ENCODE measurements around the gene LDLRAD3. TPM values are rescaled to one million over a fixed set of nuclear protein-coding genes. Genes with fewer than 3 reads are reported as not detected.

Gene LDLRAD3
- polyA plus RNA-seq, 1 of the 3 experiments (the other 2 are of a cell fraction) = 10.6 TPM

DNA sequence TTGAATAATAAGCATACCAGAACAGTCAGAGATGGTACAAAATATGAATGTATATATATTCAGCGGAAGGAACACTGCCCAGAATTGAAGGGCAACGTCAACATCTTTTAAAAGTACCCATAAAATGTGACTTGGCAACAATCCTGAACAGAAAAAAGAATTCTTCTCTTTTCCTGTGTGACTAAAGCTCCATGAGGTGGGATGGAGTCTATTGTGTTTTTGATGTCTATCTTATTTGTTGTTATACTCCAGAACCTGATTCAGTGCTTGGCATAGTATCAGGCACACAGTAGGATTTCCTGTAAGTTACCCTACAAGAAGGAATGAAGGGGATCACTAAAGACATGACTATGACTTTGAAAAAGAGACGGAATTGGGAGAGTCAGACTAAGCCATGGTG, 10.3 kb downstream of the LDLRAD3 start:
- peaks cover 44% of the 10 kb centered on the region for H3K79me2 ChIP-seq (ENCODE audit: insufficient read depth)
- no peaks in the 10 kb centered on the region for H3F3A ChIP-seq (replicated peaks; ENCODE audit: insufficient read depth)
- no peak overlapping the region for H3K4me2 ChIP-seq
- ChIA-PET CTCF (no interaction called here), POLR2A (no interaction called here)
- H3K9me3 ChIP-seq = no peaks in the 10 kb centered on the region
- no peaks in the 10 kb centered on the region; the same call in 1 of the 2 replicates for H4K20me1 ChIP-seq (ENCODE audit: insufficient read depth)
- H3K9ac ChIP-seq = no peak overlapping the region
- no peaks in the 10 kb centered on the region for H3K27me3 ChIP-seq (ENCODE audit: insufficient read depth)
- no peak for DNase-seq
- no peaks in the 10 kb centered on the region for H3K9me2 ChIP-seq
- H2AFZ ChIP-seq (ENCODE audit: low read depth) = no peak overlapping the region
- H3K4me1 ChIP-seq (ENCODE audit: control insufficient read depth in 1 of 2, insufficient read depth in 2 of 2, low read depth in 1 of 2, low read length in 1 of 2) = peaks cover 8 to 30% of the 10 kb centered on the region in 2 experiments; a peak in 3 of 4 replicates
- 87% methylated on average over 3 of the region's 3 CpGs for WGBS (ENCODE audit: low lambda C conversion rate)
- no peaks in the 10 kb centered on the region for H3K36me3 ChIP-seq (replicated peaks in 1 of 2; ENCODE audit: control insufficient read depth in 1 of 2, insufficient read depth in 2 of 2, low read length in 1 of 2)
- H3K27ac ChIP-seq (ENCODE audit: low read depth in 2 of 2, low read length in 1 of 2) = no peak overlapping the region
- no peak overlapping the region for H3K4me3 ChIP-seq (ENCODE audit: low read depth in 2 of 2, low read length in 1 of 2)
- TF ChIP-seq SMC3 (IDR thresholded peaks at IDR 0.05; ENCODE audit: low read depth, low read length) (no peak), GATA2 (CRISPR knock-in tag; IDR thresholded peaks at IDR 0.05) (no peak), ELF1 (IDR thresholded peaks at IDR 0.05) (no peak), FOXJ3 (CRISPR knock-in tag; IDR thresholded peaks at IDR 0.05) (no peak), POLR2AphosphoS5 (IDR thresholded peaks at IDR 0.05; ENCODE audit: low read depth, low read length) (no peak), TAF1 (IDR thresholded peaks at IDR 0.05; ENCODE audit: borderline replicate concordance, low read depth, low read length) (no peak), FOXM1 (IDR thresholded peaks at IDR 0.05; ENCODE audit: low read depth) (no peak), RAD21 (IDR thresholded peaks at IDR 0.05; ENCODE audit: low read length) (no peak), RXRA (IDR thresholded peaks at IDR 0.05; ENCODE audit: borderline replicate concordance, low read depth) (no peak), GABPA (IDR thresholded peaks at IDR 0.05; ENCODE audit: low read depth) (no peak), MEF2A (IDR thresholded peaks at IDR 0.05; ENCODE audit: borderline replicate concordance, low read depth) (no peak), FOSL2 (IDR thresholded peaks at IDR 0.05; ENCODE audit: borderline replicate concordance, low read depth) (no peak), EZH2phosphoT487 (IDR thresholded peaks at IDR 0.05; ENCODE audit: borderline replicate concordance, low read depth) (no peak)
- TF ChIP-seq, protein P1, sequence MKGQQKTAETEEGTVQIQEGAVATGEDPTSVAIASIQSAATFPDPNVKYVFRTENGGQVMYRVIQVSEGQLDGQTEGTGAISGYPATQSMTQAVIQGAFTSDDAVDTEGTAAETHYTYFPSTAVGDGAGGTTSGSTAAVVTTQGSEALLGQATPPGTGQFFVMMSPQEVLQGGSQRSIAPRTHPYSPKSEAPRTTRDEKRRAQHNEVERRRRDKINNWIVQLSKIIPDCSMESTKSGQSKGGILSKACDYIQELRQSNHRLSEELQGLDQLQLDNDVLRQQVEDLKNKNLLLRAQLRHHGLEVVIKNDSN (IDR thresholded peaks at IDR 0.05; ENCODE audit: borderline replicate concordance, low read depth) = no peak
- TF ChIP-seq, protein P2, sequence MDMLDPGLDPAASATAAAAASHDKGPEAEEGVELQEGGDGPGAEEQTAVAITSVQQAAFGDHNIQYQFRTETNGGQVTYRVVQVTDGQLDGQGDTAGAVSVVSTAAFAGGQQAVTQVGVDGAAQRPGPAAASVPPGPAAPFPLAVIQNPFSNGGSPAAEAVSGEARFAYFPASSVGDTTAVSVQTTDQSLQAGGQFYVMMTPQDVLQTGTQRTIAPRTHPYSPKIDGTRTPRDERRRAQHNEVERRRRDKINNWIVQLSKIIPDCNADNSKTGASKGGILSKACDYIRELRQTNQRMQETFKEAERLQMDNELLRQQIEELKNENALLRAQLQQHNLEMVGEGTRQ (IDR thresholded peaks at IDR 0.05; ENCODE audit: borderline replicate concordance, low read depth, low read length) = no peak
- TF ChIP-seq, protein P3, sequence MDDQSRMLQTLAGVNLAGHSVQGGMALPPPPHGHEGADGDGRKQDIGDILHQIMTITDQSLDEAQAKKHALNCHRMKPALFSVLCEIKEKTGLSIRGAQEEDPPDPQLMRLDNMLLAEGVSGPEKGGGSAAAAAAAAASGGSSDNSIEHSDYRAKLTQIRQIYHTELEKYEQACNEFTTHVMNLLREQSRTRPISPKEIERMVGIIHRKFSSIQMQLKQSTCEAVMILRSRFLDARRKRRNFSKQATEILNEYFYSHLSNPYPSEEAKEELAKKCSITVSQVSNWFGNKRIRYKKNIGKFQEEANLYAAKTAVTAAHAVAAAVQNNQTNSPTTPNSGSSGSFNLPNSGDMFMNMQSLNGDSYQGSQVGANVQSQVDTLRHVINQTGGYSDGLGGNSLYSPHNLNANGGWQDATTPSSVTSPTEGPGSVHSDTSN (IDR thresholded peaks at IDR 0.05) = no peak
- TF ChIP-seq, protein P4, sequence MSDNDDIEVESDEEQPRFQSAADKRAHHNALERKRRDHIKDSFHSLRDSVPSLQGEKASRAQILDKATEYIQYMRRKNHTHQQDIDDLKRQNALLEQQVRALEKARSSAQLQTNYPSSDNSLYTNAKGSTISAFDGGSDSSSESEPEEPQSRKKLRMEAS (IDR thresholded peaks at IDR 0.05; ENCODE audit: low read depth) = no peak

DNA sequence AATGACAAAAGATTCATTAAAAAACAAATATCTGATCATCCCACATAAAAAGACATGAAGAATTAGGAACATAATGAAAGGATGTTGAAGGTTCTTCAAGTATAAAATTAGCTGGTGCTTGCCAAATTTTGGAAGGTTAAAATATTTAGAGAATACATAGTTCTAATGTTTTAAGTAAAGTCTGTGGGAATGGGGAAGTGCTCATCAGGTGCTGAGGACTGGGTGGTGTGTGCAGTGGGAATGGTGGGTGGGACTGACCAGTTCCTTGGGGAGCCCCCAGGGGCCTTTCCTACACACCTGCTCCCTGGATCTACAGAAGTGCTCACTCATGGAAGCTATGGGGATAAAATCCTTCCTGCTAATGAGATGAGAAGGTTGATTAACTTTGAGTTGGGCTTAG, 11.8 kb downstream of the LDLRAD3 start:
- Histone ChIP-seq H3K36me3 (replicated peaks in 1 of 2; ENCODE audit: control insufficient read depth in 1 of 2, insufficient read depth in 2 of 2, low read length in 1 of 2) (no peaks in the 10 kb centered on the region), H3K27ac (ENCODE audit: low read depth in 2 of 2, low read length in 1 of 2) (no peak overlapping the region), H3K4me1 (ENCODE audit: control insufficient read depth in 1 of 2, insufficient read depth in 2 of 2, low read depth in 1 of 2, low read length in 1 of 2) (peaks cover 8 to 34% of the 10 kb centered on the region in 2 experiments; a peak in 3 of 4 replicates), H3K27me3 (ENCODE audit: insufficient read depth) (no peaks in the 10 kb centered on the region), H3K4me2 (no peak overlapping the region), H3K9ac (no peak overlapping the region), H4K20me1 (ENCODE audit: insufficient read depth) (no peaks in the 10 kb centered on the region), H2AFZ (ENCODE audit: low read depth) (no peak overlapping the region), H3K79me2 (ENCODE audit: insufficient read depth) (peaks cover 49% of the 10 kb centered on the region), H3K9me2 (no peaks in the 10 kb centered on the region), H3F3A (replicated peaks; ENCODE audit: insufficient read depth) (no peaks in the 10 kb centered on the region), H3K4me3 (ENCODE audit: low read depth in 2 of 2, low read length in 1 of 2) (no peak overlapping the region), H3K9me3 (no peaks in the 10 kb centered on the region)
- DNase-seq = peak; percentile 22
- POLR2A ChIA-PET = no interaction called here
- CTCF ChIA-PET = no interaction called here
- TF ChIP-seq, protein P4 (IDR thresholded peaks at IDR 0.05; ENCODE audit: low read depth) = no peak
- no peak for TF ChIP-seq SMC3 (IDR thresholded peaks at IDR 0.05; ENCODE audit: low read depth, low read length)
- TF ChIP-seq TEAD4 (IDR thresholded peaks at IDR 0.05; ENCODE audit: borderline replicate concordance, insufficient read depth) = no peak
- TF ChIP-seq RXRA (IDR thresholded peaks at IDR 0.05; ENCODE audit: borderline replicate concordance, low read depth) = no peak
- TF ChIP-seq CHD2 (IDR thresholded peaks at IDR 0.05; ENCODE audit: low read length, partially characterized antibody) = no peak
- TF ChIP-seq TCF12 (IDR thresholded peaks at IDR 0.05) = no peak
- TF ChIP-seq, protein P5, sequence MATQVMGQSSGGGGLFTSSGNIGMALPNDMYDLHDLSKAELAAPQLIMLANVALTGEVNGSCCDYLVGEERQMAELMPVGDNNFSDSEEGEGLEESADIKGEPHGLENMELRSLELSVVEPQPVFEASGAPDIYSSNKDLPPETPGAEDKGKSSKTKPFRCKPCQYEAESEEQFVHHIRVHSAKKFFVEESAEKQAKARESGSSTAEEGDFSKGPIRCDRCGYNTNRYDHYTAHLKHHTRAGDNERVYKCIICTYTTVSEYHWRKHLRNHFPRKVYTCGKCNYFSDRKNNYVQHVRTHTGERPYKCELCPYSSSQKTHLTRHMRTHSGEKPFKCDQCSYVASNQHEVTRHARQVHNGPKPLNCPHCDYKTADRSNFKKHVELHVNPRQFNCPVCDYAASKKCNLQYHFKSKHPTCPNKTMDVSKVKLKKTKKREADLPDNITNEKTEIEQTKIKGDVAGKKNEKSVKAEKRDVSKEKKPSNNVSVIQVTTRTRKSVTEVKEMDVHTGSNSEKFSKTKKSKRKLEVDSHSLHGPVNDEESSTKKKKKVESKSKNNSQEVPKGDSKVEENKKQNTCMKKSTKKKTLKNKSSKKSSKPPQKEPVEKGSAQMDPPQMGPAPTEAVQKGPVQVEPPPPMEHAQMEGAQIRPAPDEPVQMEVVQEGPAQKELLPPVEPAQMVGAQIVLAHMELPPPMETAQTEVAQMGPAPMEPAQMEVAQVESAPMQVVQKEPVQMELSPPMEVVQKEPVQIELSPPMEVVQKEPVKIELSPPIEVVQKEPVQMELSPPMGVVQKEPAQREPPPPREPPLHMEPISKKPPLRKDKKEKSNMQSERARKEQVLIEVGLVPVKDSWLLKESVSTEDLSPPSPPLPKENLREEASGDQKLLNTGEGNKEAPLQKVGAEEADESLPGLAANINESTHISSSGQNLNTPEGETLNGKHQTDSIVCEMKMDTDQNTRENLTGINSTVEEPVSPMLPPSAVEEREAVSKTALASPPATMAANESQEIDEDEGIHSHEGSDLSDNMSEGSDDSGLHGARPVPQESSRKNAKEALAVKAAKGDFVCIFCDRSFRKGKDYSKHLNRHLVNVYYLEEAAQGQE (IDR thresholded peaks at IDR 0.05; ENCODE audit: low read depth, low read length) = no peak
- no peak for TF ChIP-seq RFX5 (IDR thresholded peaks at IDR 0.05; ENCODE audit: low read length)
- no peak for TF ChIP-seq EZH2phosphoT487 (IDR thresholded peaks at IDR 0.05; ENCODE audit: borderline replicate concordance, low read depth)

All from SK-N-SH (cell line).